Stimulated activated CD8-positive, alpha-beta memory T cell treated with anti-CD3 and anti-CD28 coated beads, Interleukin-15, amount 100 ng/mL, for 48 hours (primary cell): ENCODE results near the gene ATP8B1.

Experiments
- DNase-seq, 2 donors: peaks; one replicate each; pipeline ENCODE4 v3.0.0-alpha.2; 2020; ENCODE audit warnings: low read depth in 2 of 2

Gene ATP8B1

DNA sequence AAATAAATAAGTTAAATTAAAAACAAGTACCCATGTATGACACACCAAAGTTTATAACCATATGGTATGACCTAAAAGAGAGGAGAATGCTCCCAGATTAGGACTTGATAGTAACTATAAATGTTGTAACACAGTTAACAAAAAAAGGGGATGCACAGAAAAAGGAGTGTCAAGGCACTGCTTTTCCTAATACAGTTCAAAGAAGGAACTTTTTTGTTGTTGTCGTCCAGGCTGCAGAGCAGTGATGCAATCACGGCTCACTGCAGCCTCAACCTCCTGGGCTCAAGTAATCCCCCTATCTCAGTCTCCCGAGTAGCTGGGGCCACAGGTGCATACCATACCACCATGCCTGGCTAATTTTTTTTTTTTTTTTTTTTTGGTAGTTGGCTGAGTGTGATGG, 184.2 kb downstream of the ATP8B1 start:
- DNase-seq, result no peak

GRCh38 chr18:57603871-57604270, 199.2 kb downstream of the ATP8B1 start:
- DNase-seq, result no peak
